HUDEP-2 (cell line): ENCODE data around the gene TUBGCP3.

Experiments used
- DNase-seq, 76 experiments: peaks; one replicate each; lab custom pipeline; 2025; ENCODE audit not compliant: unreplicated experiment in 76 of 76; lab: John Stamatoyannopoulos, UW

TUBGCP3 gene

GRCh38 chr13:112618501-112618900 is 30.5 kb upstream of the TUBGCP3 start:
- no peak for DNase-seq

DNA sequence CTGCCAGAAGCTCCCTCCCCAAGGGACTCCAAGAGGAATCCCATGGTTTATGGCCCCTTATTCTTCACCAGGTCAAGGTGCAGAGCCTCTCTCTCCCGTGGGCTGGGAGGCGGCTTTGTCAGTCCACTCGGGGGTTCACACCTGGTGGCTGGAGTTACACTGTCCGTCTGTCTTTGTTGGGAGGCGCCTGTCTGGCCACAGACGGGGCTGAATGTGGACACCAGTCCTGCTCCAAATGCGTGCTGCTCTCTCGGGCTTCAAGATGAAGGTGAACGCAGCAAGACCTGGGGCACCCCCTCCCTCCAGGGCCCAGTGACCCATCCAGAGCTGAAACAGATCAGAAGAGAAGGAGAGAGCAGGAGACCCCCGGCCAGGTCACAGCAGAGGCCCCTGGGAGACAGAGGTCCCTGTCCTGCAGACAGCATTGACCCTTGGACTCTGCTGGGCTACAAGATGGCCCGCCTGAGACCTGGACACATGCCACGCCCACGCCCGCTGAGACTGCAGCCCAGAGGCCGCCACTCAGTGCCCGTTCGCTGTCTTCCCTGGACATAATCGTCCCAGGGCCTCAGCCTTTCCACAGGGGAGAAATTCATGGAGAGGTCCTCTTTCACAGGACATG is 29.9 kb upstream of the TUBGCP3 start:
- DNase-seq: no peak

DNA sequence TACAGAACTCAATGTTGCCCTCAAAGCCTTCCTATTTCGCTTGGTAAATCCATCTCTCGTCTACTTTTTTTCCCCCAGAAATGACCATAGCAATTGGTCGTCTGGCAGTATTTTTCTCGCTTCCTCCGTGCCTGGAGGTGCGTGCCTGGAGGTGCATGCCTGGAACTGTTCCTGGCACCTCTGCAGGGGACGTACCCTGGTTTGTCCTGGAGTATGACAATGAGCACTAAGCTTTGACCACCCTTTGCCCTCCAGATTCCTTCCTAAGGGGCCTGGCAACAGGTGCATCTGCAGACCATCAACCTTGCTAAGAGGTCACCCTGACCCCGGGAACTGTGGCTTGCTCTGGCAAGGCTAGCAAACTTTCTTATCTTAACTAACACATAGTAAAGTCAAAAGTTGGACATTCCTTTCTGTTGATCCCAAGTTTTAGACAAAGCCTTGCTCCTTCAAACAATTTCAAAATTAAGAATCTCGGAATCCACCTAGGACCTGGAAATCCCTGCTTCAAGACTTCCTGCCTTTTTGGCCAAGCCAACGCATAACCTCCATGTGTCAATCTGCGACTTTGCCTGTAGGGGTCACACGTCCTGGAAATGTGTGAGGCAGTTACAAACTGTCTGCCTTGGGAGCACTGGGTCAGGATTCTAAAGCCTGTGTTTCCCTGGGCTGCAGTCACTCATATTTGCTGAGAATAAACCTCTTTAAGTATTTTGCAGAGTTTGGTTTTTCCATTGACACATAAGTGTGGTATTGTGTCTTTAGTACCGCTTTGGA is 28.8 kb upstream of the TUBGCP3 start:
- DNase-seq: peak in 40 of 76 experiments; percentile 0 to 61 (median 18)

DNA sequence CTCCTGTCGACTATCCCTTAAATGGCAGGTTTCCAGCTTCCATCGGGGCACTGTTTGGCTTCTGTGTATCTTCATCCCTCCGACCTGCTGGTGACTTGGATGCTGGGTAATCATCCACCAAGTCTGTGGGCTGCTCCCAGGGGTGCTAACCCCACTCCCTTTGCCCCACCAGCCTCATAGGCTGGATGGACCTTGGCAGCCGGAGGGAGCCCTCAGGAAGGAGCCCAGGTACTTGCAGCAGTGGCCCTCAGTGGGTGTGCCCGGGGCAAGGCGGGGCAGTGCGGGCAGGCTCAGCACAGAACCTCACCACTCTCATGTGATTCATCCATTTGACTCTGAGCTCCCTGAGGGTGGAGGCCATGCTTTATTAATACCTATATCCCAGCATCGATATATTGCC is 27.4 kb upstream of the TUBGCP3 start:
- DNase-seq: no peak

GRCh38 chr13:112614835-112615234 is 26.9 kb upstream of the TUBGCP3 start:
- DNase-seq: no peak

- no peak for DNase-seq
Observed at GRCh38 chr13:112608212-112608611, 20.3 kb upstream of the TUBGCP3 start.

GRCh38 chr13:112606109-112607001 is 18.4 kb upstream of the TUBGCP3 start:
- DNase-seq: peak in 73 of 76 experiments; percentile 32 to 93 (median 82)

DNA sequence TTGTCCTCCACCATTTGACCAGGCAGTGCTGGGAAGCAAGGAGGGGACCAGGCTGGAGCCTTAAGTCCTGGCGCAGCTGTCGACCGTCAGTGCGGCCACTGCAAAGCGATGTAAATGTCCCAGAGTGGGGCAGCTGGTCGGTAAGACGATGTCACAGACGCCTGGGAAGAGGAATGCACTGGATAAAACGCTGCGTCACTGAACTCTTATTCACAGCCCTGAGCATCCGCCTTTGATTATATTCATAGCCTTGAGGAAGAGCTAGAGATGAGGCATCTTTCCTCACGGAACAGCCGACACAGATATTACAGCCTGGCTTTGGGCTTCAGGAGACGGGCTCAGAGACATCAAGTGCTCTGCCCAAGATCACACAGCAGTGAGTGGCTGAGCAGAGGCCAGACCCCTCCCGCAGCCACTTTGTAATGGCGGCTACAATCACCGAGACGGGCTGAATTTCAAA is 17.6 kb upstream of the TUBGCP3 start:
- no peak for DNase-seq

GRCh38 chr13:112603641-112604225 is 15.8 kb upstream of the TUBGCP3 start:
- peak in 1 of 76 experiments; percentile 11 for DNase-seq

- DNase-seq: no peak
Observed at GRCh38 chr13:112602189-112602588, 14.2 kb upstream of the TUBGCP3 start.

- DNase-seq: no peak
Observed at GRCh38 chr13:112601371-112601770, 13.4 kb upstream of the TUBGCP3 start.

- DNase-seq: no peak
Observed at GRCh38 chr13:112596235-112596634, 8.3 kb upstream of the TUBGCP3 start.

- DNase-seq: no peak
Observed at GRCh38 chr13:112592647-112593046, 4.7 kb upstream of the TUBGCP3 start.

GRCh38 chr13:112592181-112592580 is 4.2 kb upstream of the TUBGCP3 start:
- no peak for DNase-seq

DNA sequence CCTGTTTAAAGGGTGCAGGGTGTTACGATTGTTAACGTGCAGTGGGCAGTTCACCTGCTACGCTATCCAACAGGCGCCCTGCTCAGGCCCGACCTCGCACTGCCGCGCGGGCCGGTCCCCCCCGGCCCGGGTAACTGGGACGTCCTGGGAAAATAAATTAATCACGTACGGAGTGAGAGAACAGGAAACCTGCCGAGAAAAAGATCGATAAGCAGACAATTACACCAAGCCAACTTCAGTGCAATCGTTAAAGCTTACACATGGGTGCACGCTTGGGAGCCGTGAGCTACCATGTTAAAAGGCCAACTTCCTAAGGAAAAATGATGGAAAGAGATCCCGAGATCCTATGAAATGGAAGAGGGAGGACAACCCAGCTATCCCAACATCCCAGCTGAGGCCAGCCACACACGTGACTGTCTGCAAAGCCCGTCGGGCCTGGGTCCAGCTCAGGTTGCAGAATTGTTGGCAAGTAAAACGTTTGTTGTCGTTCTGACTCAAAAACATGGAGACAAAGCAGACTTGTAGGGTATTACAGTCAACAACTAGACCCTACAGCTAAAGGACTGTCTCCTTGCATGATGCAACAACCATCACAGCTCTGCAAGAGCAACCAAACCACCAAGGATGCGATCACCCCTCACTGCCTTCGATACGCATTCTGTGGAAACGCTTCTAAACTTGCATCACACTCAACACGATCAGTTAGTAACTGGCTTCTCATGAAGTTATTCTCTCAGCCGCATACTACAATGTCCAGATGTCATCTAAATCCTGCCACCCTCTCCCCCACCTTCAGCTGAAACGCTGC is 741 bp upstream of the TUBGCP3 start:
- peak in 2 of 76 experiments; percentile 33 to 58 for DNase-seq

DNA sequence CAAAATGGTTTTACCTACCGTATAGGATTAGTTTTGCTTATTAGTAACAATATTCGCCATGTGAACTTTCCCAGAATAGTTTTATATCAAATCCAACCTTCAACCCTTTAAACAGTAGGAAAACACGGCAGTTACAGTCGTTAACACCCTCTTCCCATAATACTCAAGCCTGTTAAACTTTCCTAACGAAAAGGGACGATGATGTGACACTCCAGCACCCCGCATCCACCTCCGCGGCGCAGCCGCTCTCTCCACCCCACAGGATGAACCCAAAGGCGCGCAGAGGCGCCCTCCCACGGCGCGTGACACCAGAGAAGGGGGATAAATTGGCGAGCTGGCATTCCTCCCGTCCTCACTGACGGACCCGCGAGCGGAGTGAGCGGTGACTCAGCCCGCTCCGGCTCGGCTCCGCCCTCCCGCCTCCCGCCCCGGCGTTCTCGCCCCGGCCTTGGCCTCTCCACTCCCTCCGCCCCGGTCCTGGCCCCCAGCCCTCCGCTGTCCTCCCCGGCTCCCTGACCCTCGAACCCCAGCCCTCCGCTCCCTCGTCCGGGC is 665 bp downstream of the TUBGCP3 start:
- DNase-seq: peak in 74 of 76 experiments; percentile 37 to 88 (median 76)

- DNase-seq: no peak
Observed at GRCh38 chr13:112586334-112586960, 1.5 kb downstream of the TUBGCP3 start.

- peak in 33 of 76 experiments; percentile 2 to 54 (median 21) for DNase-seq
Observed at GRCh38 chr13:112583592-112584277, 4.2 kb downstream of the TUBGCP3 start.
